Measurements from ENCODE around the gene NRXN3.
A peak's percentile ranks its signal among the peaks of the same experiment; 100 is the strongest.
"Not testable (repeated sequence)": the region's sequence is repeated elsewhere in the genome, so short reads cannot be mapped to it uniquely, and the experiment has no call there.

NRXN3 gene

GRCh38 chr14:78970677-78971076 is 800.5 kb downstream of the NRXN3 start:
- in situ Hi-C loops (cut with HindIII; ENCODE audit: low pct_ligation_motif_present, low pct_unique_long_range_greater_than_20kb, low sequenced_read_pairs) = no loop called here
- no peak for DNase-seq

GRCh38 chr14:78972440-78972839 is 802.3 kb downstream of the NRXN3 start:
- in situ Hi-C loops (cut with HindIII; ENCODE audit: low pct_ligation_motif_present, low pct_unique_long_range_greater_than_20kb, low sequenced_read_pairs) = no loop called here
- DNase-seq = no peak

- DNase-seq = no peak
- in situ Hi-C loops (cut with HindIII; ENCODE audit: low pct_ligation_motif_present, low pct_unique_long_range_greater_than_20kb, low sequenced_read_pairs) = no loop called here
Observed at GRCh38 chr14:78974691-78975090, 804.5 kb downstream of the NRXN3 start.

- no peak for DNase-seq
- in situ Hi-C loops (cut with HindIII; ENCODE audit: low pct_ligation_motif_present, low pct_unique_long_range_greater_than_20kb, low sequenced_read_pairs) = no loop called here
Observed at GRCh38 chr14:78975734-78976133, 805.6 kb downstream of the NRXN3 start.

- no peak for DNase-seq
- in situ Hi-C loops (cut with HindIII; ENCODE audit: low pct_ligation_motif_present, low pct_unique_long_range_greater_than_20kb, low sequenced_read_pairs) = no loop called here
Observed at GRCh38 chr14:78978896-78979295, 808.7 kb downstream of the NRXN3 start.

GRCh38 chr14:78982551-78982950 is 812.4 kb downstream of the NRXN3 start:
- no peak for DNase-seq
- in situ Hi-C loops (cut with HindIII; ENCODE audit: low pct_ligation_motif_present, low pct_unique_long_range_greater_than_20kb, low sequenced_read_pairs) = no loop called here

GRCh38 chr14:78983126-78983525 is 813.0 kb downstream of the NRXN3 start:
- no peak for DNase-seq
- in situ Hi-C loops (cut with HindIII; ENCODE audit: low pct_ligation_motif_present, low pct_unique_long_range_greater_than_20kb, low sequenced_read_pairs) = no loop called here

- in situ Hi-C loops (cut with HindIII; ENCODE audit: low pct_ligation_motif_present, low pct_unique_long_range_greater_than_20kb, low sequenced_read_pairs) = no loop called here
- no peak for DNase-seq
Observed at GRCh38 chr14:78985668-78986381, 815.7 kb downstream of the NRXN3 start.

- no peak for DNase-seq
Observed at GRCh38 chr14:78986989-78987388, 816.8 kb downstream of the NRXN3 start.

GRCh38 chr14:78989221-78989620 is 819.0 kb downstream of the NRXN3 start:
- in situ Hi-C loops (cut with HindIII; ENCODE audit: low pct_ligation_motif_present, low pct_unique_long_range_greater_than_20kb, low sequenced_read_pairs) = no loop called here
- DNase-seq = no peak

More at GRCh38 chr14:78986989-78987388, 816.8 kb downstream of the NRXN3 start:
- in situ Hi-C loops (cut with HindIII; ENCODE audit: low pct_ligation_motif_present, low pct_unique_long_range_greater_than_20kb, low sequenced_read_pairs) = no loop called here

- in situ Hi-C loops (cut with HindIII; ENCODE audit: low pct_ligation_motif_present, low pct_unique_long_range_greater_than_20kb, low sequenced_read_pairs) = no loop called here
- no peak for DNase-seq
Observed at GRCh38 chr14:78992867-78993266, 822.7 kb downstream of the NRXN3 start.

- no peak for DNase-seq
- in situ Hi-C loops (cut with HindIII; ENCODE audit: low pct_ligation_motif_present, low pct_unique_long_range_greater_than_20kb, low sequenced_read_pairs) = no loop called here
Observed at GRCh38 chr14:78997811-78998210, 827.6 kb downstream of the NRXN3 start.

GRCh38 chr14:79009286-79009685 is 839.1 kb downstream of the NRXN3 start:
- in situ Hi-C loops (cut with HindIII; ENCODE audit: low pct_ligation_motif_present, low pct_unique_long_range_greater_than_20kb, low sequenced_read_pairs) = no loop called here
- no peak for DNase-seq

- in situ Hi-C loops (cut with HindIII; ENCODE audit: low pct_ligation_motif_present, low pct_unique_long_range_greater_than_20kb, low sequenced_read_pairs) = no loop called here
- peak; percentile 37 for DNase-seq
Observed at GRCh38 chr14:79011091-79011919, 841.1 kb downstream of the NRXN3 start.

- in situ Hi-C loops (cut with HindIII; ENCODE audit: low pct_ligation_motif_present, low pct_unique_long_range_greater_than_20kb, low sequenced_read_pairs) = no loop called here
- no peak for DNase-seq
Observed at GRCh38 chr14:79011920-79012204, 841.7 kb downstream of the NRXN3 start.

- peak; percentile 90 for DNase-seq
- in situ Hi-C loops (cut with HindIII; ENCODE audit: low pct_ligation_motif_present, low pct_unique_long_range_greater_than_20kb, low sequenced_read_pairs) = no loop called here
Observed at GRCh38 chr14:79016828-79017505, 846.8 kb downstream of the NRXN3 start.

- DNase-seq = no peak
- in situ Hi-C loops (cut with HindIII; ENCODE audit: low pct_ligation_motif_present, low pct_unique_long_range_greater_than_20kb, low sequenced_read_pairs) = no loop called here
Observed at GRCh38 chr14:79017561-79017960, 847.4 kb downstream of the NRXN3 start.

GRCh38 chr14:79018836-79019235 is 848.7 kb downstream of the NRXN3 start:
- in situ Hi-C loops (cut with HindIII; ENCODE audit: low pct_ligation_motif_present, low pct_unique_long_range_greater_than_20kb, low sequenced_read_pairs) = no loop called here
- DNase-seq = peak; percentile 38

GRCh38 chr14:79019898-79020297 is 849.7 kb downstream of the NRXN3 start:
- in situ Hi-C loops (cut with HindIII; ENCODE audit: low pct_ligation_motif_present, low pct_unique_long_range_greater_than_20kb, low sequenced_read_pairs); DNase-seq: not testable (repeated sequence)

Data from ACHN (cell line).